Calu3 (cell line): ENCODE results near the gene DST. TPM values are rescaled to one million over a fixed set of nuclear protein-coding genes. Genes with fewer than 3 reads are reported as not detected.

ENCODE experiments used
- BruUV-seq: library from RNA; stranded (reverse); fragments of 400-500 nt; replicated peaks from 2 replicates; lab custom pipeline; 2021; lab: Mats Ljungman, UMichigan
- CTCF ChIA-PET: fragments of 300-600 bp; sonication (Branson Sonifier 250); formaldehyde crosslinking; loops from one replicate; lab custom pipeline; 2022; ENCODE audit warnings: antibody characterized with exemption; lab: Charles Lee
- DNase-seq: peaks from one replicate; pipeline ENCODE4 v3.0.0; 2022
- H3K27ac Mint-ChIP-seq: one replicate; pipeline ENCODE4 v1.8.0; 2022; ENCODE audit warnings: mixed read lengths; ENCODE audit not compliant: unreplicated experiment
- H3K27me3 Mint-ChIP-seq: one replicate; pipeline ENCODE4 v1.8.0; 2022; ENCODE audit warnings: mixed read lengths; ENCODE audit not compliant: unreplicated experiment
- H3K36me3 Mint-ChIP-seq: one replicate; pipeline ENCODE4 v1.8.0; 2022; ENCODE audit warnings: mild to moderate bottlenecking, moderate library complexity, mixed read lengths; ENCODE audit not compliant: insufficient read depth, unreplicated experiment
- H3K4me1 Mint-ChIP-seq: one replicate; pipeline ENCODE4 v1.8.0; 2022; ENCODE audit warnings: mild to moderate bottlenecking, low read depth, mixed read lengths; ENCODE audit not compliant: unreplicated experiment
- H3K4me3 Mint-ChIP-seq: one replicate; pipeline ENCODE4 v1.8.0; 2022; ENCODE audit warnings: mild to moderate bottlenecking, low read depth, moderate library complexity, mixed read lengths; ENCODE audit not compliant: unreplicated experiment
- H3K9me3 Mint-ChIP-seq: one replicate; pipeline ENCODE4 v1.8.0; 2022; ENCODE audit warnings: low read depth, mixed read lengths; ENCODE audit not compliant: unreplicated experiment
- intact Hi-C: fragments of 100-400 bp; cut with micrococcal nuclease; formaldehyde crosslinking; loops from one replicate; pipeline ENCODE4 v1.10.0; 2022; ENCODE audit not compliant: unreplicated experiment
- total RNA-seq: library from RNA; stranded (reverse); gene quantifications from 2 replicates; pipeline ENCODE4 v1.2.3, GENCODE V29; 2022
- TF ChIP-seq, protein P1 (sequence below): fragments of 200-600 bp; IDR thresholded peaks from one replicate; pipeline ENCODE4 v1.8.0; 2022; ENCODE audit warnings: antibody characterized with exemption; ENCODE audit not compliant: unreplicated experiment

Gene DST
- total RNA-seq, 1 experiment from 2014 or later = 212 TPM

DNA sequence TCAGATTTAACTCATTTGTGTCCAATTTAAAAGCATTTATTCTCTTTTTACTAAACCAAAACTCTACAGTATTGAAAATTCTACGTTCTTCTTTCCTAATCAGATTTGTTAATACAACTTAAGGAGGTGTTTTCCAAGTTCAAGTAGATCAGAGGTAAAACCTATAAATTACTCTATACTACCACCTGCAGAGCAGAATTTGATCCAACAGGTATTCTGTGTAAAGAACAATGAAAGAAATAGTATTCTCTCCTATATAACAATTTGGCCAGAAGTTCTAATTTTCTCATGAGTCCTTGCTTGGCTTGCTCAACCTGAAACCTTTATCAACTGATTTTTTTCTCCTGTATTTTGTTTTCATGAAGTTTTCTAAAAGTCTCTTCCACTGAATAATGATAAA lies 28.5 kb upstream of the DST start:
- intact Hi-C loops = loop anchor here (1.0 kb wide), 1 partner anchor 34 kb away; no protein-coding TSS in a partner anchor
- H3K27ac Mint-ChIP-seq = peak overlapping the region; percentile 85
- peak overlapping the region; percentile 30 for H3K4me3 Mint-ChIP-seq
- BruUV-seq = no TSS peak
- CTCF ChIA-PET = interaction anchor here (0.6 kb wide), 1 partner anchor 501 kb away, joined by 3 read pairs; the partner anchor contains the start of gene BAG2
- H3K36me3 Mint-ChIP-seq = peaks cover 23% of the 10 kb centered on the region
- H3K4me1 Mint-ChIP-seq = peaks cover 45% of the 10 kb centered on the region
- no peak for DNase-seq
- H3K9me3 Mint-ChIP-seq = no peaks in the 10 kb centered on the region
- TF ChIP-seq, protein P1, sequence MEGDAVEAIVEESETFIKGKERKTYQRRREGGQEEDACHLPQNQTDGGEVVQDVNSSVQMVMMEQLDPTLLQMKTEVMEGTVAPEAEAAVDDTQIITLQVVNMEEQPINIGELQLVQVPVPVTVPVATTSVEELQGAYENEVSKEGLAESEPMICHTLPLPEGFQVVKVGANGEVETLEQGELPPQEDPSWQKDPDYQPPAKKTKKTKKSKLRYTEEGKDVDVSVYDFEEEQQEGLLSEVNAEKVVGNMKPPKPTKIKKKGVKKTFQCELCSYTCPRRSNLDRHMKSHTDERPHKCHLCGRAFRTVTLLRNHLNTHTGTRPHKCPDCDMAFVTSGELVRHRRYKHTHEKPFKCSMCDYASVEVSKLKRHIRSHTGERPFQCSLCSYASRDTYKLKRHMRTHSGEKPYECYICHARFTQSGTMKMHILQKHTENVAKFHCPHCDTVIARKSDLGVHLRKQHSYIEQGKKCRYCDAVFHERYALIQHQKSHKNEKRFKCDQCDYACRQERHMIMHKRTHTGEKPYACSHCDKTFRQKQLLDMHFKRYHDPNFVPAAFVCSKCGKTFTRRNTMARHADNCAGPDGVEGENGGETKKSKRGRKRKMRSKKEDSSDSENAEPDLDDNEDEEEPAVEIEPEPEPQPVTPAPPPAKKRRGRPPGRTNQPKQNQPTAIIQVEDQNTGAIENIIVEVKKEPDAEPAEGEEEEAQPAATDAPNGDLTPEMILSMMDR = no peak
- no peaks in the 10 kb centered on the region for H3K27me3 Mint-ChIP-seq

DNA sequence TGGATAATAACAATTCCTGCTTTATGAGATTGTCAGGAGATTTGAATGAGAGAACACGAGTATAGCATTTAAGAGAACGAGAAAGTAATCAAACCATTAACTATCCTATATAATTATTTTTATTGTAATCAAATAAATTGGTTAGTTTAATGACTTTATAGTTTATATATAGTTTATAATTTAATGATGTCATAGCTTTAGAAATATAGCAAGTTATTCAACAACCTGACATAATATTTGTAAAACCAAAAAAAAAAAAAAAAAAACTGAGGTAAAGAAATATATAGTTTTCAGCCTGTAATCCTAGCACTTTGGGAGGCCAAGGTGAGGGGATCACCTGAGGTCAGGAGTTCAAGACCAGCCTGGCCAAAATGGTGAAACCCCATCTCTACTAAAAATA lies 26.4 kb upstream of the DST start:
- no TSS peak for BruUV-seq
- no peaks in the 10 kb centered on the region for H3K27me3 Mint-ChIP-seq
- H3K4me1 Mint-ChIP-seq = peaks cover 50% of the 10 kb centered on the region
- DNase-seq = no peak
- H3K4me3 Mint-ChIP-seq = no peak overlapping the region
- H3K9me3 Mint-ChIP-seq = no peaks in the 10 kb centered on the region
- H3K27ac Mint-ChIP-seq = no peak overlapping the region
- TF ChIP-seq, protein P1 = no peak
- CTCF ChIA-PET = interaction anchor here (0.6 kb wide), 2 partner anchors 60 to 215 kb away, joined by 4 to 7 read pairs; no protein-coding TSS in a partner anchor
- peaks cover 15% of the 10 kb centered on the region for H3K36me3 Mint-ChIP-seq
- intact Hi-C loops = no loop called here

DNA sequence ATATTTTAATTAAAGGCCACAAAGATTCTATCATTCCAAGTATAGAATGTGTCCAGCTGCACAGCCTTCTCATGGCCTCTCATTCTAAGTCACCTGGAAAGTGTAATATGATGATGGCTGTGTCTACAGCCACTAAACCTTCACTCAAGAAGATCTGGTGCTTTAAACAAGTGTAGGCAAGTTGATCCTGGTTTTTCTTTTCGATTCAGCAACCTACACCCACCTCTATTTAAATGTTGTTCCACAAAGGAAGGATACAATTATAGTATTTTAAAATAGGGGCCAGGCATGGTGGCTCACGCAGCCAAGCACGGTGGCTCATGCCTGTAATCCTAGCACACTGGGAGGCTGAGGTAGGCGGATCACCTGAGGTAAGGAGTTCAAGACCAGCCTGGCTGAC lies 25.5 kb upstream of the DST start:
- Mint-ChIP-seq H3K27ac (no peak overlapping the region), H3K4me1 (peaks cover 58% of the 10 kb centered on the region), H3K9me3 (no peaks in the 10 kb centered on the region), H3K4me3 (no peak overlapping the region), H3K36me3 (peaks cover 15% of the 10 kb centered on the region), H3K27me3 (no peaks in the 10 kb centered on the region)
- TF ChIP-seq, protein P1 = no peak
- intact Hi-C loops = no loop called here
- TSS peak; percentile 5 for BruUV-seq
- CTCF ChIA-PET = no interaction called here
- DNase-seq = no peak

DNA sequence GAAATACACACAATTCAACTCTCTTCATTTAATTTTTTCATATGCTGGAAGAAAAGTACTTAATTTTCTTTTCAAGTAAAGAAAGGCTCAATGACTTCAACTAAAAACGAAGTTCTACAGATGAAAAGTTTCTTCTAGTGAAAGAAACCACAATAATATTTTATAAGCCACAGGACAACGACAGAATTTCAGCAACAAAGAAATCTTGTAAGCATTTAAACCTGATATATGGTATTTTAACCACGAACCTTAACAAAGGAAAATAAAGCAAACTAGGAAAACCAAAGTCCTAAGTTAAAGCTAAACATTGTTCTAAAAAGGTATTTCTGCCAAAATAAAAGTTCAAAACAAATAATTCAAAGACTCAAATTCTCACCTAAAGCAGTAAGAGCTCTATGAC lies 24.6 kb upstream of the DST start:
- Mint-ChIP-seq H3K27ac (peak overlapping the region; percentile 39), H3K4me3 (no peak overlapping the region), H3K36me3 (peaks cover 15% of the 10 kb centered on the region), H3K4me1 (peaks cover 66% of the 10 kb centered on the region), H3K27me3 (no peaks in the 10 kb centered on the region), H3K9me3 (no peaks in the 10 kb centered on the region)
- TF ChIP-seq, protein P1 = no peak
- no TSS peak for BruUV-seq
- intact Hi-C loops = no loop called here
- CTCF ChIA-PET = no interaction called here
- DNase-seq = no peak
